ENCODE data around the gene PSMB5.
"Not testable (repeated sequence)": the region's sequence is repeated elsewhere in the genome, so short reads cannot be mapped to it uniquely, and the experiment has no call there.

The PSMB5 gene

DNA sequence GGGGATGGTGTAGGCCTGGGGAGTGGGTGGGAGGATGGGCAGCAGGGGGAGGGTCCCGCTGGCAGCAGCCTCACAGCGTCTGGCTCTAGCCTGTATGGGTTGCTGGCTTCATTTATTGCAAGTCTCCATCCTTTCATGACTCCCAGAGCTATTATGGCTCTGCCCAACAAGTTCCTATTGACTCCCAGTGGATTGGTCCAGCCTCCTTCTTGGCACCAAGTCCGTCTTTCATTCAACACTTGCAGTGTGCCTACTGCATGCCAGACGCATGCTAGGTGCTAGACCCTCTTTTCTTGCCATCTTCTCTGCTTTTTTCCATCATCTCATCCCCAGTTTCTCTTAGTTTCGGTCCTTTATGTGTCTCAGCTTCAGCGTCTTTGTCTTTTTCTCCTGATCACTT, 8.4 kb upstream of the PSMB5 start:
- DNase-seq: no peak

DNA sequence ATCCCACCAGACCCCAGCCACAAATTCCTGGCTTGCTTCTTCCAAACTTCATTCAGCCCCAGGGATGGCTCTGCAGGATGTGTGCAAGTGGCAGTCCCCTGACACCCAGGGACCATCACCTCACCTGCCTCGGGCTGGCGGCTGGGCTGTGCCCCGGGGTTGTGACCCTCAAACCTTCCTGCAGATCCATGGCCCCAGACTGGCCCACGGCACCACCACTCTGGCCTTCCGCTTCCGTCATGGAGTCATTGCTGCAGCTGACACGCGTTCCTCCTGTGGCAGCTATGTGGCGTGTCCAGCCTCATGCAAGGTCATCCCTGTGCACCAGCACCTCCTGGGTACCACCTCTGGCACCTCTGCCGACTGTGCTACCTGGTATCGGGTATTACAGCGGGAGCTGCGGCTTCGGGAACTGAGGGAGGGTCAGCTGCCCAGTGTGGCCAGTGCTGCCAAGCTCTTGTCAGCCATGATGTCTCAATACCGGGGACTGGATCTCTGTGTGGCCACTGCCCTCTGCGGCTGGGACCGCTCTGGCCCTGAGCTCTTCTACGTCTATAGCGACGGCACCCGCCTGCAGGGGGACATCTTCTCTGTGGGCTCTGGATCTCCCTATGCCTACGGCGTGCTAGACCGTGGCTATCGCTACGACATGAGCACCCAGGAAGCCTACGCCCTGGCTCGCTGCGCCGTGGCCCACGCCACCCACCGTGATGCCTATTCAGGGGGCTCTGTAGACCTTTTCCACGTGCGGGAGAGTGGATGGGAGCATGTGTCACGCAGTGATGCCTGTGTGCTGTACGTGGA, 7.7 kb upstream of the PSMB5 start, which contains the start of gene PSMB11:
Gene PSMB11, plus strand, starts transcription at position 51 of the 804 bp plus-strand sequence. Its CDS starts 14 bp downstream, at position 65.
- DNase-seq: no peak

DNA sequence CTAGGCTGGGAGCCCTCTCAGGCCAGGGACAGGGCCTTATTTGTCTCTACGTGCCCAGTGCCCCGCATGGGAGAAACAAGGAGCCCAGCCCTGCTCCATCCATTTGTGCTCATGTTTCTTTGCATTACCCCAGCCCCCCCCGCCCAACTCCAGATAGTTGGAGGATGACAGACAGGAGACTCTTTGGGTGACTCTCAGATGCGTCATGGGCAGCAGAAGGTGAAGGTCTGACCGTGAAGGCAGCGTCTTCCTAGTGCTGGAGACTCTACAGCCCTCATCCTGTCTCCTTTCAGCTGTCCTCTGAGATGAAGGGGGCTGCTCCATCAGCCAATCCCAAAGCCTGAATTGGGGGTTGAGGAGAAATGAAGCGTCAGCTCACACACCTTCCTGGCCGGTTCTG, 7.0 kb upstream of the PSMB5 start:
- DNase-seq: no peak

DNA sequence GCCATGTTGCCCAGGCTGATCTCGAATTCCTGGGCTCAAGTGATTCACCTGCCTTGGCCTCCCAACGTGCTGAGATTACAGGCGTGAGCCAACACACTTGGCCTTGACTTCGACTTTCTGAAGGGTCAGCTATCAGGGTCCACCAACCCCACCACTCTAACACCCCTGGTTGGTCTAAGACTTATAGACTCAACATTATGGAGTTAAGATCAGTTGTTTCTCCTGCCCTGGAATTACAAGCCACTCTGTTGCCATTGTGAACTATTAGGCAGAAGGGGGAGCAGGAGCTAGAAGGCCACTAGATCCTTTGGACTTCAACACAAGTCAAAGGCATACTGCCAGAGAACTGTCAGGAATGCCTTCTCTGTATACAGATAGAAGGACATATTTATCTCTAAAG, 5.4 kb upstream of the PSMB5 start:
- no peak for DNase-seq

DNA sequence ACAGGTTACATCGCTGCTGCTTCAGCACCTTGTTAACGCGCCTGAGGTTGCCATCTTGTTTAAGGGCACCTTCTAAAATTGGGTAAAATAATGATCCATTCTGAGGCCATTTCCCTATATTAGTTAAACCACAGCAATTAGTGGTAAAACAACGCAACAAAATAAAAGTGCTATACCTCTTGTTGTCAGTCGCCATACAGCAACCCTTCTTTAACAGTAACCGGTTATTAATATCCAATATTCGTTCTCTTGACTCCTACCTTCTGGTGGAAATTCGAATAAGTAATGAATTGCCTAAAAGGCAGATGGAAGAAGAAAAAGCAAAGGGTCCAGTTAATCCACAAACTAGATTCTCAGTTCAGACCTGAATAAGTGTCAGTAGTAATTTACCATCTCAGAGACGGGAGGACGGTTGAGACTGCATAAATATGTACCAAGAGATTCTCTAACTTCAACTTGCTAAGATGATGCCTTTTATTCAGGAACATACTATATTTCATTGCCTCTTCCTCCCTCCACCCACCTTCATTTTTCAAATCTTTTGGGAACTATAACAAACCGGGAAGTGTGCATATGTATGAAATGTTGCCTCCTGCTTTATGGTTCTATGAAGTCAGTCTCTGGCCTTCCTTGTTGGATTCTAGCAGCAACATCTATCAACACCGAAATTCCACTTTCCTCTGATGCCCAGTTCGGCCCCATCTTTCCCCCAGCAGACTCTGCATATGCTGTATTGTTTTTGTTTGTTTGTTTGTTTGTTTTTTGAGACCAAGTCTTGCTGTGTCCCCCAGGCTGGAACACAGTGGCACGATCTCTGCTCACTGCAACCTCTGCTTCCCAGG, 824 bp upstream of the PSMB5 start:
- DNase-seq: no peak

DNA sequence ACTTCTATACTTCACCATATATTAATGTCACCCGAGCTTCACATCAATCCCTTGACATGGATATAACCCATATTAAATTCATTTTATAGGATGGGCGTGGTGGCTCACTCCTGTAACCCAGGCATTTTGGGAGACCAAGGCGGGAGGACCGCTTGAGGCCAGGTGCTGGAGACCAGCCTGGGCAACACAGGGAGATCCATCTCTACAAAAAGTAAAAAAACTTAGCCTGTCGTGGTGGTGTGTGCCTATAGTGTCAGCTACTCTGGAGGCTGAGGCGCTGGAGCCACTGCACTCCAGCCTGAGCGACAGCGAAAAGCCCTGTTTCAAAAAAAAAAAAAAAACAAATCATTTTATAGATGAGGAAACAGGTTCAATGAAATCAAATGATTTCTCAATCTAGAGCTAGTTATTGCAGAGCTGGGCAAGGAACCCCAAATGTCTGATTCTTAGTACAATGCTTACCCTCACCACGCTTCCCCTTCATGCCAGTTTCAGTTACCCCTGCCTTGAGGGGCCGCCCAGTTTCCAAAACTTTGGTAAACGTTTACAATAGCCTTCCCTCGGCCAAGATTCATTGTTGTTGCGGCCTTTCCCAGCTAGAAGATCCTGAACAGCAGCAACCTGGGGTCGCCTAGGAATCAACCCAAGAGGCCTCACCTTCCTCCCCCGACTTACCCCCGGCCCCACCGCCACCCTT, 751 bp downstream of the PSMB5 start:
- no peak for DNase-seq

DNA sequence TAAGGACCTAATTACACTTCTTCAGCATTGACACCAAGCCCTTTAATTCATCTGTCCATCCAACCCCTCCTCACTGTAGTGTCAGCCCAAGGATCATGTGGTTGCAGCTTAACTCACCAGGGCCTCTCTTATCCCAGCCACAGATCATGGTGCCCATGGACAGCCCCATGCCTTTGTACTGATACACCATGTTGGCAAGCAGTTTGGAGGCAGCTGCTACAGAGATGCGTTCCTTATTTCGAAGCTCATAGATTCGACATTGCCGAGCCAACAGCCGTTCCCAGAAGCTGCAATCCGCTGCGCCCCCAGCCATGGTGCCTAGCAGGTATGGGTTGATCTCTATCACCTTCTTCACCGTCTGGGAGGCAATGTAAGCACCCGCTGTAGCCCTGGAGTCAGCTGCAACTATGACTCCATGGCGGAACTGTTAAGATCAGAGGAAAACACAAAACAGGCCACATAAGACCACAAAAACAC, 1.4 kb downstream of the PSMB5 start:
- no peak for DNase-seq

DNA sequence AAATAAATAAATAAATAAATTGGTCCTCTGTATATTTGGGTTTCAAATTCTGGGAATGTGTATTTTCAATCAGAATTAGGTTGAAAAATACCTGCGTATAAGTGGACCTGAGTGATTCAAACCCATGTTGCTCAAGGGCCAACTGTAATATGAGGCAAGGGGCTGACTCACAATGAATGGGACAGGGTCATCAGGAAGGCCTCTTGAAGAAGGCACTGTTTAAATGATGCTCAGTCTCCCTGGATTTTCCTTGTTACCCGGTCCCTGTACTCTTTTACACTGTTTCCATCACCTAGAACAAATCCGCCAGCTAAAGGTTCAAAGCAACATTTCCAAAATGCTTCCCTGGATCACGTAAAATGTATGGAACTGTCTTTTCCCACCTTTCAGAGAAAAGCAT, 3.8 kb downstream of the PSMB5 start:
- DNase-seq: no peak

DNA sequence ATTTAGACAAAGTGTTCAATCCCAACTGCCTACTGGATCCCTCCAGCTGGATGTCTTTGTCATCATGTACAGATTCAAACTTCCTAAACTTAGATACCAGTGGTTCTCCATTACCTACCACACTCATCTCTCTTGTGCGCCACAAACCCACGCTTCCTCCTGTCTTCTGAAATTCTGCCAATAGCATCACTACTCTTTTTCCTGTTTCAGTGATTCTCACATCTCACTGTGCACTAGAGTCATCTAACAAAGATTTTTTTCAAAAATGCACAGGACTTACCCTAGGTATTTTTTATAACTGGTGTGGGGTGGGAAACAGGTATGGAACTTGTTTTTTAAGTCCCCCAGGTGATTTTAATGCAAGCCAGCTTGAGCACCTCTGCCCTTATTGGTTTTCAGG, 5.9 kb downstream of the PSMB5 start:
- DNase-seq: no peak

DNA sequence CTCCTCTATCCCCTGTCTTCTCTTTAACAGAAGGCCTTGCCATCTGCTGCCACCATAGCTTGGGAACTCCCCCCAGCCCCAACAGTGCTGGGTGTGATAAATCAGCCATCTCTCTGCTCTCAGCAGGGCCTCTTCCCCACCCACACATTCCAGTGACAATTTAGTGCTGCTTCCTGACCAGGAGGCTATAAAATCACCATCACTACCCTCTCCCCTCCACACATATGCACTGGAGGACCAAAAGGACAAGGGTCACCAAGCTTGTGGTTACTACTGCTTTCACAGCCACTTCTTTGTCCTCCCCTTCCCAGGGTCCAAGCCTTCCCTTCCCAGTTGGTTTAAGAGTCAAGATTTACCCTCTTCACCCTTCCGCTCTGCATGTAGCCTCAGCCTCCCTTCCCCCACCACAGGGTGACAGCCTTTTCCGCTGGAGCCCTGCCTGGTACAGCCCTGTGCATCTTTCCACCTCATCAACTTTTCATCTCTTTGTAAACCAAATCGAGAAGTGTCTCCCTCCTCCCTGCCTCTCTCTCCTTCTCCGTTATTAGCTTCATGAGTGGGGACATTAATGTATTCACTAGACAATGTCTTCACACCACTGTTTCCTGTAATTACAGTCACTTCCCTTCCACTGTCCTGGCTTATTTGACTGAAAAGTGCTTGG, 9.4 kb downstream of the PSMB5 start:
- no peak for DNase-seq

DNA sequence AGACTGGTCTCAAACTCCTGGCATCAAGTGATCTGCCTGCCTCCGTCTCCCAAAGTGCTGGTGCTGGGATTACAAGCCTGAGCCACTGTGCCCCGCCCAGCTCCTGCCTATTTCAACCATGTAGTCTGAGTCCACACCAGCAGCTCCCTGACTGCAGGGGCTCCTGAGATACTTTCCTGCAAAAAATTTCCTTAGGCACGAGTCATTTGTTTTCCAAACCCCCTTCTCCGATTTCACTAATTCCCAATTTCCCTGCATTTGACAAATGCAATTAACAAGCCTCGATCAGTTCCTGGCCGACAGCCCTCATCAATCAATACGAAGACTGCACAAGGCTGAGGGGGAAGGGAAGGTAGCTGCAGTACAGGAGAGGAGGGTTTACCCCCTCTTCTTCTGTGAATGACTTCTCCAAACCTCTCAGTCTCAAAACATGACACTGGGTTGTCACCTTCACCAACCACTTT, 10.1 kb downstream of the PSMB5 start:
- DNase-seq: no peak

DNA sequence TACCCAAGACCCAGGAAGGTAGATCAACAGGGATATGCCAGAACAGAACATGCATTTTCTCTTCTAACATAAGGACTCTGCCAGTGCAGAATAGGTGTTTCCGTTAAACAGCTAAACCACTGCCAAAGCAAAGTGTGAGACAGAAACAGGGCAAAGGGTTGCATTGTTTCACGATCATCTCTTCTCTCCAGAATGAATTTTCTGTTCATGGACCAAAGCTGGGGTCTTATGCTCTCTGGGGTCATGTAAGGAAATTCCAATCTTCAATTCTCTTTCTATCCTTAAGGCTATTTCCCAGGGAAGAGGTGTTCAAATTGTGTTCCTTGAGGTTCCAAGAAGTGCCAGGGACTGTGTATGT, 10.9 kb downstream of the PSMB5 start:
- DNase-seq: no peak

DNA sequence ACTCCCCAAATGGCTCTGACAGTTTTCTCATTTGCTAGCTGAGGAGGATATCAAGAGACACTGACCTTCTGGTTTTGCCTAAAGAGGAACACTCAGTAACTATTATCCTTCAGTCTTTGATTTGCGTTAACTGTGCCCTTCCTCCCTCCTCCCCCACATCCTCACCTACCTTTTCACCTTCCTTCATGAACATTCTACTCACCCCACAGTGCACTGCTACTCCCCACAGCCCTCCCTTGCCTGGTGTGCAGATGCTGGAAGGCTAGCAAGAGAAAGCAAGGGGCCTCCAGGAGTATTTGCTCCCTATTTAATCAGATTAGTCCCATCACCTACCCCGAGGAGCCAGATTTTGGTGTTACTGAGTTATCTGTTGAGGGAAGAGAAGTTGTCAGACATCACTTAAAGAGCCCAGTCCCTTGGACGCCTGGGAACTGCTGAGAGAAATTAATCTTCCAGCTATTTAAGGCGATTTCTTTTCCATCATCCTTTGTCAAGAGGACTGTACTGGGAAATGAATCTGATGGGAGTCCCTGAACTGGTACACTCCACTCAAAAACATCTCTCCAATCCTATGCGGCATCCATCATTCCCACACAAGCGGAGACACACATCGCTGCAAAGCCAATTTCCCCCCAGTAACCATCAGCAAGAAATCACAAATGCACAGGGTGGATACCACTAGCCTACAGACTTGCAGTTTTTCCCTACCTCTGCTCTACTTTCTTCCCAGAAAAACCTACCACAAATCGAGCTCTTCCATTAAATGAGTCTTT, 11.5 kb downstream of the PSMB5 start:
- no peak for DNase-seq

DNA sequence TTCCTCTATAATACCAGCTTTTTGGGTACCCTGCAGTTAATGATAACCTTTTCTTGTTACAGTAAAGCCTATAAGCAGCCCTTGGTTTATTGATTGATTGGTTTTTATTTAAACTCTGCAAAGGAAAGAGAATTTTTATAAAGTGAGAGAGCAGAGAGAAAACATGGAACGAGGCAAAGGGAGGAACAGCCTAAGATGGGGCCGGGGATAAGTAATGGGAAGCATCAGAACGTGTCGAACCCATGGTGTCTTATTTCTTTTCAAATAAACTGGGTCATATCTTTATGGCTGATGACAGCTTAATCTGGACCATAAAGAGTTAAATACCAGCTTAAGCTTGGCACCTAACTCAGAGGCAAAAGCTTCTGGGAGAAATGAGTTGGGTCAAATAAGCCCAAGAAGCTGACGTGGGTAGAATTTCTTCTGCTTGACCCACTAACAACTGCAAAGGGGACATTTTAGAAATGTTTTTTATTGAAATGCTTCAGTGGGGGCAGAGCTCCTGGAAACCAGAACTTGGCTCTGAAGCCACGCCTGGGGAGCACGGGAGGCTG, 12.7 kb downstream of the PSMB5 start:
- no peak for DNase-seq

DNA sequence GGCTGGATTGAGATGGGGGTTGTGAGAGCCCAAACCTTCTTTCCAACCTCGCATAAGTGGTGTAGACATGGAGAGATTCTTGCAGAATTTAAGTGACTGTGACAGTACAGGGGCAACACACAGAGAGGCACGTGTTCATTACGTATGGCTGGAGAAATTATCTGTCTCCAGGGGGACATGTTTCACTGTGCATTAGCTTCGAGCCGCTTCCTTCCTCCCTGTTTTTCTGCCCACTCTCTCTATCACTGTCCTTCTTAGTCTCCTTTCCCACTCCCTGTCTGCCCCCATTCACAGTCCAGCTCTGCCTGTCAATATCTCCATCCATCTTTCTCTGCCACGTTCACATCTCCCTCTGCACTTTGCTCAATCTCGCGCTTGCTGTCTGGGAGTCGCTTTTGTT, 13.3 kb downstream of the PSMB5 start:
- no peak for DNase-seq

DNA sequence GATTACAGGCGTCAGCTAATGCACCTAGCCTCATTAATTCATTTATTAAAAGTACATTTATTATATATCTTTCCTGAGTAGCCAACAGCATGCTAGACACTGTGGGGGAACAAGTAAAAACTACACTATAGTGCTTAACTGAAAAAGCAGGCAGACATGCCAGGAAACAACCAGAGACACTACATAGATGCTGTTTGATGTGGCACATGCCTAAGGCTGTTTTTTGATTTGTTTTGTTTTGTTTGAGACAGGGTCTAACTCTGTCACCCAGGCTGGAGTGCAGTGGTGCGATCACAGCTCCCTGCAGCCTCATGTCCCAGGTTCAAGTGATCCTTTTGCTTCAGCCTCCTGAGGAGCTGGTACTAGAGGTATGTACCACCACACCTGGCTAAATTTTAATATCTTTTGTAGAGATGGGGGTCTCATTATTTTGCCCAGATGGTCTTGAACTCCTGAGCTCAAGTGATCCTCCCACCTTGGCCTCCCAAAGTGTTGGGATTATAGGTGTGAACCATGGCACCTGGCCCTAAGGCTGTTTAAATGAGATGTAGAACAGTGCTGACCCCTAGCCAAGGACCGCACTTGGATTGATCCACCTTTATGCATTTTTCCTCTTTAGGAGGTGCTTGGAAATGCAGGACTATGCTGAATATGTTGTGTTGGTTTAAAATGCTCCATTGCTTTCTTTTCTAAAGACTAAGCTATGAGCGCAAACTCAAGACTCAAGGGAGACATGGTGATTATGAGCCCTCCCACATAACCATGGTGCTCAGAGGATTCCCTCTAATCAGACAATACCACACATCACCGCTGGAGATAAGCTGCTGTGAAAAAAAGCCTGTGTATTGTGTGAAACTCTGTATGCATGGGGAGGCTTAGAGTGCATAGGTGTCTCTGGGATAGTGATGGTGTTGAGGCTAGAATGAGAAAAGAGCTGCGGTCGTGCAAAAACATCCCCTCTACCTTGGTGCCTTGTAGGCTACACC, 14.3 kb downstream of the PSMB5 start:
- no peak for DNase-seq

DNA sequence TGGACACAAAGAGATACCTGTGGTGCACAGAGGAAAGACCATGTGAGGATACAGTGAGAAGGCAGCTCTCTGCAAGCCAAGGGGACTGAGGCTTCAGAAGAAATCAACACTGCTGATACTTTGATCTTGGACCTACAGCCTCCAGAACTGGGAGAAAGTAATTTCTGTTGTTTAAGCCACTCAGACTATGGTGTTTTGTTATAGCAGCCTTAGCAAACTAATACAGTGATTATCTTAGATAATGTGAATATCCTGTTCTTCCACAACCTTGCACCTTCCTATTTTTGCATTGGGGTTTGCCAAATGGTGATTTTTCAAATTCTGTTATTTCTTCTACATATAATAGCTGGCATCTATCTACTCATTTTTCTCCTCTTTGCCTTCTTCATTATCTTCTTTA, 16.6 kb downstream of the PSMB5 start:
- DNase-seq: no peak

DNA sequence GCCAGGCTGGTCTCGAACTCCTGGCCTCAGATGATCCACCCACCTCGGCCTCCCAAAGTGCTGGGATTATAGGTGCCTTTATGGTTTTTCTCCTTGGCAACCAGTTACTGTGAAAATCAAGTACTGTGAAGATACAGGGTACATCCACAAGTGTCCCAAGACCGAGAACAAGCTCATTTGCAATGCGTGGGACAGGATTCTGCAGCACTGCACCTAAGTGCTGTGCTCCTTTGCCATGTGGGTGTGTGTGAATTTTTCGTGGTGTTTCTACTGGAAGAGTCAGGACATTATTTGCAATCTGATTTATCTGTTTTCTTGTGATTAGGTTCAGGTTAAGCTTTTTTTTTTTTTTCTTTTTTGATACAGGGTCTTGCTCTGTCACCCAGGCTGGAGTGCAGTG, 17.6 kb downstream of the PSMB5 start:
- DNase-seq: no peak

DNA sequence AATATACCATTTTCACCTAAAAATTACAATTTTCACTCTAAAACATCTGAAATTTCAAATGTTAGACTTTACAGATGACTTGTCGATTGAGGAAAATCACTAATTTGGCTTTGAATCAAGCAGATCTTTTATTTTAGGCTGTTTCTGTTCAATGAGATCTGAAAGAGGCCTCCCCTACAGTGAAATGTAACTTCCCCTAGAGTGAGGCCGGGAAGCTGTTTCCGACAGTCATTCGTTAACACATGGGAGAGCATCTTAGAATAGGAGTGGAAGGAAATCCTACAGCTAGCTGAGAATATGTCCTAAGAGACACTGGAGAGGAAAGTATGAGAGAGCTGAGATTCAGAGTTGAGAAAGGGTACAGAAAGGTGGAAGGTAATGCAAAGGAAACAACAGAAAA, 19.1 kb downstream of the PSMB5 start:
- DNase-seq: no peak

DNA sequence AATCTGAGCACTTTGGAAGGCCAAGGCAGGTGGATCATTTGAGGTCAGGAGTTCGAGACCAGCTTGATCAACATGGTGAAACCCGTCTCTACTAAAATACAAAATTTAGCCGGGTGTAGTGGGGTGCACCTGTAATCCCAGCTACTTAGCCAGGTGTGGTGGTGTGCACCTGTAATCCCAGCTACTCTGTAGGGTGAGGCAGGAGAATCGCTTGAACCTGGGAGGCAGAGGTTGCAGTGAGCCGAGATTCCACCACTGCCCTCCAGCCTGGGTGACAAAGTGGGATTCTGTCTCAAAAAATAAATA, 21.0 kb downstream of the PSMB5 start:
- DNase-seq: not testable (repeated sequence)

Data from T-helper 9 cell (primary cell).